HG03066 (cell line): ENCODE results near the gene RAPGEF6.
"Not testable (repeated sequence)": the region's sequence is repeated elsewhere in the genome, so short reads cannot be mapped to it uniquely, and the experiment has no call there.

Experiments used
- ATAC-seq: cut with Tn5 transposase; IDR thresholded peaks from one replicate; pipeline ENCODE4 v1.9.1; 2021; ENCODE audit warnings: low read depth; ENCODE audit not compliant: unreplicated experiment

Gene RAPGEF6

GRCh38 chr5:131514316-131515283, 120.4 kb downstream of the RAPGEF6 start:
- no peak for ATAC-seq

DNA sequence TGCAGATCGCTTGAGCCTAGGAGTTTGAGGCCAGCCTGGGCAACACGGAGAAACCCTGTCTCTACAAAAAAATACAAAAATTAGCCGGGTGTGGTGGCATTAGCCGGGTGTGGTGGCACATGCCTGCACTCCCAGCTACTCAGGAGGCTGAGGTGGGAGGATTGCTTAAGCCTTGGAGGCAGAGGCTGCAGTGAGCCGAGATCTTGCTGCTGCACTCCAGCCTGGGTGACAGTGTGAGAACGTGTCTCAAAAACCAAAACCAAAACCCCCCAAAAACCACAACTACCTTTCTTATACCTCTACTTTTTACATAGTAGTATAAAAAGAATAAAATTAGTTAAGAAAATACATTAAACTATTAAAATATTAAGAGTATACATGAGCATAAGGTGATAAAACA, 121.2 kb downstream of the RAPGEF6 start:
- peak; percentile 62 for ATAC-seq

DNA sequence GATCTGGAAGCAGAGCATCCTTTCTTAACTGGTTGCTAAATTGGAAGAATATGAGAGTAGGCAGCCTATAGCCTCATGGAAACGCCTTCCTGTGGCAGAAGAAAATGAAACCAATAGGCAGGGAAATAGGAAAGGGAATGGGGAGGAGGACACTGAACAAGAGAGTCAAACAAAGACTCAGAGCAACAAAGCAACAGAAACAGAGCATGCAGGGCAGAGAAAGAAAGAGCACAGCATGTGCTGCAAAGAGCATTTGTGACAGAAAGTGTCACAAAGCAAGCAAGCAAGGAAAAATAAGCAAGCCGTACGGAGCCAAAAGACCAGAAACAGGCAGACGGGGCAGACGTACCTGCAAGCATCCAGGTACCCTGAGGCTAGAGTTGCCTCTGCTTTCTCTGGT, 123.1 kb downstream of the RAPGEF6 start:
- ATAC-seq, result no peak

DNA sequence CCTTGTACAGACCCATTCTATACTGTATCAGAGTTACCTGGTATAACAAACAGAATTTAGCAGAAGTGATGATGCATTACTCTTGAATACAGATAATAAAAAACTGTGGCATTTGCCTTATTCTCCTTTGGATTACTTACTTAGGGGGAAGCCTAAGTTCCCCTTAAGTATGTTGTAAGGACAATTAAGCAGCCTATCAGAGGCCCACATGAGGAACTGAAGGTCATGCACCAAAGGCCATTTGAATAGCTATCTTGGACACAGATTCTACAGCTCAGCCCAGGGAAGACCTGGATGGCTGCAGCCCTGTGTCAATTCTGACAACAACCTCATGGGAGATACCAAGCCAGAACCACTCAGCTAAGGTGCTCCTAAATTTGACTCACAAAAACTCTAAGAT, 125.2 kb downstream of the RAPGEF6 start:
- ATAC-seq, result no peak

GRCh38 chr5:131505237-131505908, 129.7 kb downstream of the RAPGEF6 start:
- ATAC-seq, result peak; percentile 58

DNA sequence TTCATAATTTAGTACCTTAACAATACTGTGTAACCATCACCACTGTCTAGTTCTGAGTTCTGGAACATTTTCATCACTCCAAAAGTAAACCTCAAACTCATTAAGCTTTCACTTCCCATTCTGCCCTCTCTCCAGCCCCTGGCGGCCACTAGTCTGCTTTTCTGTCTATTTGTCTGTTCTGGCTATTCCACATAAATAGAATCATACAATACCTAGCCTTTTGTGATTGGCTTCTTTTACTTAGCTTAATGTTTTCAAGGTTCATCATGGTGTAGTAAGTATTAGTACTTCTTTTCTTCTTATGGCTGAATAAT, 138.7 kb downstream of the RAPGEF6 start:
- ATAC-seq, result peak; percentile 97

- ATAC-seq, result peak; percentile 51
Measured at GRCh38 chr5:131495536-131496399, 139.3 kb downstream of the RAPGEF6 start.

DNA sequence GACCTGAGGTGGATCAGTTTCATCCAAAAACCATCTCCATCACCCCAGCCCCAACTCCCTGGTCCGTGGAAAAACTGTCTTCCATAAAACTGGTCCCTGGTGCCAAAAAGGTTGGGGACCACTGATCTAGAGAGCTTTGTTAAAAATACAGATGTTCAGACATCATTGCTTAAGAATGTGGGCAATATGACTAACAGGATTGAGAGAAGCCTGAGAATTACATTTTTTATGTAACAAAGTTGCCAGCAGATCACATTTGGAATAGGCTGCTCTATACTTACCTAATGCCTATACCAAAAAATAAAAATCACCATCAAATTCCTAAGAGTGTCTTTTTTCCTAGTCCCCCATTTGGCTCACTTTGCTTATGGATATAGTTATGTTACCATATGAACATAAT, 143.3 kb downstream of the RAPGEF6 start:
- no peak for ATAC-seq

- ATAC-seq, result peak; percentile 87
Measured at GRCh38 chr5:131488463-131488862, 146.6 kb downstream of the RAPGEF6 start.

DNA sequence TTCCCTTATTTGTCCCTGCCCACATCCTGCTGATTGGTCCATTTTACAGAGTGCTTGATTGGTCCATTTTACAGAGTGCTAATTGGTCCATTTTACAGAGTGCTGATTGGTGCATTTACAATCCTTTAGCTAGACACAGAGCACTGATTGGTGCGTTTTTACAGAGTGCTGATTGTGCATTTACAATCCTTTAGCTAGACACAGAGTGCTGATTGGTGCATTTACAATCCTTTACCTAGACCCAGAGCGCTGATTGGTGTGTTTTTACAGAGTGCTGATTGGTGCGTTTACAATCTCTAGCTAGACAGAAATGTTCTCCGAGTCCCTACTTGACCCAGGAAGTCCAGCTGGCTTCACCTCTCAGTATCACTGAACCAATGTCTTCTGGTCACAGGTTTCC, 147.7 kb downstream of the RAPGEF6 start:
- not testable (repeated sequence) for ATAC-seq

DNA sequence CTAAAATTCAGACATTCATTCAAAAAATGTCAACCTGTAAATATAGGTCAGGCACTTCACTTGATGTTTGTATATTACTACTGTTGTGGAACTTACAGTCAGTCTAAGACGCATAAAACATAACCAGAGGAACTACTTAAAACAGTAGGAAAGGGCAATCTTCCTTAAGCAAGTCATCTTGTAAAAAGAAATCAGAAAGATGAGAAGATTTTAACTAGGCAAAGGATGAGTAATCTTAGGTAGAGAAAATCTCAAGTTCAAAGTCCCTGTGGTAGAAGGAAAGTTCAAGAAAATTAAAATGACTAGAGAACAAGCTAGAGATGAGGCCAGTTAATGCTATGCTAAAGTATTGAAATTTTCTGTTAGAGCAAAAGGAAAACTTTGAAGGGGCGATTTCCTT, 152.4 kb downstream of the RAPGEF6 start:
- ATAC-seq, result no peak

- ATAC-seq, result no peak
Measured at GRCh38 chr5:131481569-131481968, 153.5 kb downstream of the RAPGEF6 start.

DNA sequence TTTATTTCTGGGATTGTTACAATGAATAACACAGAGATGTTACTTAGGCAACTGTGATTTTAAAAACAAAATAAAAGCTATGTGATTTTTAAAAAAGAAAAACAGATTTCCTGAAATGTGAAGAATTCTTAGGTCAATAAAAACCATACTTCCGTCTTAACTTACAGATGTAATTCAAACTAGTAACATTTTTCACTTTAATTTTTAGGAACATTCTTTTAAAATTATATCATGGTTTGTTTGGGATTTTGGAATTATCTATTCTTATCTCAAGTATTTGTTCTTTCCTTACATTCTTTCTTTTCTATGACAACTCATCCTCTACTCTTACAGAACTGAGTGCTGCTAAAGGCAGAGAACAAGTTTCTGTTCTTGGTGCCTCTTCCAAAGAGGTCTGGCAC, 159.5 kb downstream of the RAPGEF6 start:
- ATAC-seq, result no peak

DNA sequence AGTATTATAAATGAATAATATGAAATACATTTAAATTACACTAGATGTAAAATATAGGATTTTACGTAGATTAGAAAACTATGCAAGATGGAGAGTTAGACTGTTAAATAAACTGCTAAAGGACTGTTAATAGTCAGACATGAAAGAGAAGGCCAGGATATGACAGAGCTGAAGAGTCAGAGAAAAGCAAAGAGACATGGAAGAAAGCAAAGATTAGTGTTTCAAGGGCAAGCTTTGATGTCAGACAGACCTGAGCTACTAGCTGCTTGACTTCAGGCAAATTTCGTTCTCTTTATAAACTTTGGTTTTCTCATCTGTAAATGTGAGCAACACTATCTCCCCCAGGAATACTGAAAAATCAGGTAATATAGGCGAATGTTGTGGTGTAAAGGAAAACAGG, 161.3 kb downstream of the RAPGEF6 start:
- ATAC-seq, result no peak

- no peak for ATAC-seq
Measured at GRCh38 chr5:131466171-131466766, 168.8 kb downstream of the RAPGEF6 start.

DNA sequence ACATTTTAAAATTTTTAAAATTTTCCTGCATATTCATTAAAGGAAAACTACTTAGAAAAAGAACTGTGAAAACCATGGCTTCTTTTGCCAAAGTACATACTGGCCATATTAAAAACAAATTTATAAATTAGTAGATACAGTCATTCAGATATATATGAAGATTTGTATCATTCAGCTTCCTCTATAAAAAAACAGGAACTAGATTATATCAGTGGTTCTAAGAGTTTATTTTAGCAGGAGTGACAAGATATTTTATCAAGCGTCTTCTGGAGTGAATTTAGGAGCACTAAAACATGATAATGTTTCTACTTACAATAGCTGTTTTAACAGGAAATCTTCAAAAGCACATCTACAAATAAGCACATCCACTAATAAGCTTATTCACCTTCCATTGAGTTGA, 171.4 kb downstream of the RAPGEF6 start:
- no peak for ATAC-seq

DNA sequence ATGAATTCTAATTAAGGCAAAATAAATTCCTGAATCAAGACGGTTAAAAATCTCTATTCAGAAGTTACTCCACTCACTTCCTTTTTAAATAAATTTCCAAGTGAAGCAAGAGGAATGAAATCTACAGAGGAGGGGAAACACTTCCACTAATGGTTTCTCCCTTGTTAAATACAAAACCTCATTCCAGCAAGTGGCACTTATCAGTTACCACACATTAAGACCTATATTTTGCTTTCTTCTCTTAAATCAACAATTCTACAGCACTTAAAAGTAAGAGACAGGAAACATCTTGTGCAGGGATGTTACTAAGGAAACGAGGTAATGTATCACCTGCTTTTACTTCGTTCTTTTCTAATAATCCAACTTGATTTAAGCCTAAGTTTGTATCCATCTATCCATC, 172.6 kb downstream of the RAPGEF6 start:
- no peak for ATAC-seq

- ATAC-seq, result no peak
Measured at GRCh38 chr5:131461742-131462141, 173.3 kb downstream of the RAPGEF6 start.

DNA sequence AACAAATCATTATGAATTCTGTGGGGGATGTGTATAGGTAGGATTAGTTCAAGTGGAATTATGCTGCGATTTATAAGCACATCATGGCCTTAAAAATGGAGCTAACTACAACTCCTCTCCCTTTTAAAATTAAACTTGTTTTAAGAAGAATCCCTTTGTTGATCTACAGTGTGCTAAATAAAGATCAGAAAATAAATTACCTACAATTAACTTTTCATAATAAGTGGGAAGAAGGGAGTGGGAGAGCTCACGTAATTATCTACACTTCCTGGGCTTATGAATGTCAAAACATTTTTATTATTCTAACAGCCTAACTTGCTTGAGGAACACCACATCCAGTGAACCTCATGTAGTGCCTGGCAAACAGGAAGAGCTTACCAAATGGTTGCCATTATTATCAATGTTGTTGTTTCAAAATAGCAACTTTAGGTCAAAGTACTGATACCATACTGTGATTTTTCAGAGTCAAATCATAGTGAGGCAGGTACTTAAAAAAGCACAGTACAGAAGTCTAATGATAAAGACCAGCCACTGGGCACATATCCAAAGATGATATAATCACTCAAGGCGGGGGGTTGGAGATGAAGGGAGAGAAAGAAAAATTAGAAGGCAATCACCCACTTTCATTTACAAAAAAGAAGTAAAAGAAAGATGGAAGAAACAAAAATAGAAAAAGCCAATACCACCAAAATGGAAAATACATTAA, 174.0 kb downstream of the RAPGEF6 start:
- ATAC-seq, result no peak

DNA sequence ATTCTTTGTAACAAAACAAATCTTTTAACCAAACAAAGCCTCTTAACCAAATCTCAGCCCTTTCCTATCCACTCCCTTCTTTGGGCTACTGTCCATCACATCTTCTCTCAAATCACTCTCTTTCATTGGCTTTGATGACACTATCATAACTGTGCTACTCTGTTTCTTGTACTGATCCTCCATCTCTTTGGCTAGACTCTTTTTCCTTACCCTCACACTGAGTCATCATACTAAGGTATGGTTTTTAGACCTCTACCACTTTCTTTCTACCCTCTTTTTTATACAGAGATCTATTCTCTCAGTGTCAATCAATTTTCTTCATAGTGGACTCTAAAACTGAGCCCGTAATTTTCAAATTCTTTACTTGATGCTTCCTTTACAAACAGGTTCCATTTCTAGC, 174.9 kb downstream of the RAPGEF6 start:
- ATAC-seq, result no peak
